Adipose tissue (tissue), 3 donors: ENCODE results near the gene MYLK4. TPM values are rescaled to one million over a fixed set of nuclear protein-coding genes. Genes with fewer than 3 reads are reported as not detected.

Source experiments
- H3K27ac ChIP-seq: one replicate; pipeline ENCODE4 v1.5.1; 2013; ENCODE audit warnings: low read depth, low read length
- WGBS, 3 donors: extraction: QIAGEN DNeasy Blood & Tissue Kit; methylation state at CpG; one replicate each; pipeline ENCODE4 v1.1.7; 2013; 5-methylcytosine and 5-hydroxymethylcytosine counted together
- polyA plus RNA-seq, 3 donors: library from polyadenylated mRNA; stranded (reverse); fragments of 200-250 nt; gene quantifications; one replicate each; pipeline ENCODE4 v1.2.3, GENCODE V29; 2013
- donor health status: healthy with polysubstance abuse.
- donor health status: Bipolar disorder and iron deficiency.
- donor health status: healthy.

MYLK4 gene
- polyA plus RNA-seq, 3 donors = 0.25 to 0.34 (median 0.32) TPM

- no peak overlapping the region for H3K27ac ChIP-seq
- WGBS, 3 donors = 17 to 76% (median 74%) methylated on average over 9 of the region's 9 CpGs
These were observed 6.4 kb downstream of the MYLK4 start for GRCh38 chr6:2744209-2744771.

DNA sequence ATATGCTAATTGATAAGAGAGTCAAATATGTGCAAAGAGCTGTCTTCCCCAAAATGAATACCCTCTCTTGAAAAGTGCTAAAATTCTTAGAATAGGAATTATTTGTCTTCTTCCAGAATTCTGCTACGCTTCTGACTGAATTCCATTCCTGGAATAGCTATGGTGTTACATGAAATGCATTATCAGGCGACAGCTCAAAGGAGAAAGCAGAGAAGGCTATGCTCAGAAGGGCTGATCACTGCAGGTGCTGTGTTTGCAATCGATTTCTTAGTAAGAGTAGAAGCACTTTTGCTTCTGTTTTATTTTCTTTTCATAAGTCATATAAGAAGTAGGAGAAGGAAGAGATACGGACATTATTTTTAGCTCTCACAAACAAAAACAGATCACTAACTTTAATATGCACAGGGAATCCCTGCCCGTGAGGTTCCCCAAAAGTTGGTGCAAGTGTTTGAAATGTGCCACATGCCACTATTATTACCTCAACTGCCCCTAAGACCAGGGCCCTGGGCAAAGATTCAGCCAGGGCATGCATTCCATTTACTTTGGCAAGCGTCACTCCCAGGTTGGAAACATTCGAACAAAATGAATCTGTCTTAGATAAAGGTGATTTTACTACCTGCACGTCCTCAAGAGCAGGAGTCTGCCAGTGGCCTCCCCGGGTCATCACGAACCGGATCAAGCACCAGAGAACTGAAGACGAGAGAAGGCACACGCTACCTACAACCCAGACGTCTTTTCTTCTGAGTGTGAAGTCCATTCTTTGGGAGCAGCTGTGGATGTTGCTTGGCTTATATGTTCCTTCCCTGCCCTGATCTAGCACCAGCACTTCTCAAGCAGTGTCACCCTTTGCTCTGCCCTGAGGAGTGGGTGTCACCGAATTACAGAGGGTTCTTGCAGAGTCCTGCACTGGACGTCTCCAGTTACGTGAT is 7.2 kb downstream of the MYLK4 start:
- no peak overlapping the region for H3K27ac ChIP-seq
- 33 to 90% (median 89%) methylated on average over 17 of the region's 17 CpGs for WGBS, 3 donors

- no peak overlapping the region for H3K27ac ChIP-seq
- 86 to 99% (median 91%) methylated on average over 2 of the region's 2 CpGs for WGBS, 3 donors
These were observed 9.0 kb downstream of the MYLK4 start for GRCh38 chr6:2741756-2742155.

DNA sequence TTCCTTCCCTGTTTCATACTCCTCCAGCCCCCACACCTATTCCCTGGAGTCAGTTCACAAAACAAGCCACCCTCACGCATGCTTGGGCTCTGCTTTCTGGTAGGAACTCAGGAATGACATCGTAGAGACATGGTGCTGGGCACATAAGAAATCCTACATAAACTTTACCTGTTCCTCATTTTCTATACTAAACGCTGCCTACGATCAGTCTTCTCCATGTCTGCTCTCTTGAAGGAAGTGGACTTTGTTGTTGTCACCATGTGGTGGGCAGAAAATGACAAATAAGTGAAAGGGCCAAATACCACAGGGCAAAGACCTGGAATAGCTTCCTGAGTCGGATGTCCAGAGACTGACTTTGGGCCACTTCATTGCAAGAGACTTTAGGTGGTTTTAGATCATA is 10.1 kb downstream of the MYLK4 start:
- 66 to 88% (median 73%) methylated on average over 5 of the region's 5 CpGs for WGBS, 3 donors
- no peak overlapping the region for H3K27ac ChIP-seq

- H3K27ac ChIP-seq = no peak overlapping the region
- 89 to 91% (median 91%) methylated on average over 4 of the region's 4 CpGs for WGBS, 3 donors
These were observed 11.4 kb downstream of the MYLK4 start for GRCh38 chr6:2739335-2739734.

- H3K27ac ChIP-seq = no peak overlapping the region
- WGBS, 3 donors = 24 to 30% (median 26%) methylated on average over 5 of the region's 5 CpGs
These were observed 12.2 kb downstream of the MYLK4 start for GRCh38 chr6:2738373-2738979.

DNA sequence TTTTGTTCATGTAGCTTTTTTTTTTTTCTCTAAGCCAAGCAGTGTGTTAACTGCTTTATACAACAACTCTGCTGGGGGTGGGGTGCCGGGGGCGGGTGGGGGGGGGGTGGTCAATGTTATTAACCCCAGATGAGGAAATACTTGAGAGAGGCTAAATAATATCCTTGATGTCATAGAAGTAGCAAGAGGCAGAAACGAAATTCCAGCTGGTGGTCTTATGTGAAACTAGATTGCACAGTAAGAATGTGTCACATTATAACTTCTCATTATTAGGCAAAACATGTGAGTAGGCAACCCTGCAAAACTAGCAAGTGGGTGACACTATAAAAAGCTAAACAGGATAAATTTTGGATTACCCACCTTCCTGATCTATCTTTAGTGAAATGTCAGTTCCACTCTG is 12.8 kb downstream of the MYLK4 start:
- no peak overlapping the region for H3K27ac ChIP-seq
- 53 to 60% (median 56%) methylated on average over 3 of the region's 3 CpGs for WGBS, 3 donors

DNA sequence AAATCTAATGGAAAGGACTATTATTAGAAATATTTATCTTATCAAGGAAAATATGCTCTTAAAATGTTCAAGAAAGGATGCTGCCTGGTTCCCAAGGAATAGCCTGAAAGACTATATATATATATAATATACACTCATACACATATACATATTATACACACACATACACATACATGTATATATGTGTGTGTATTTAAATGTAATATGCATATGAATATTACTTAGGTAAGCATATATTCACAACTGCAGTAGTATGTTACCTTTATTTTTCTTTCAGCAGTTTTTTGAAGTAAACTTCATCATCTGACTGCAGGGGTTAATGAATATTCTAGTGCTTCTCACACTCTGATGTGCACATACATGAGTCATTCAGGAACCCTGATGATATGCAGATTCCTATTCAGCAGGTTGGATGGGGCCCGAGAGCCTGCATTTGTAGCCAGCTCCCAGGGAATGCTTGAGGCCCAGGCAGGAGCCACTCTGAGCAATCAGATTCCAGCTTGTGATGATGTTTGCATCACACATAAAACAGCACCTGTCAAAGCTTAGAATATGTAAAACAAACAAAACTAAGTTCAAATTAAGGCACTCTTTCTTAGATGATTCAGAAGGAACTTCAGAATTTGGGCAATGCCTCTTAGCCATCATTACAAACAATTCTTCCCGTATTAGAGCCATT is 16.1 kb downstream of the MYLK4 start:
- no peak overlapping the region for H3K27ac ChIP-seq
- 79 to 91% (median 83%) methylated on average over 2 of the region's 2 CpGs for WGBS, 3 donors

DNA sequence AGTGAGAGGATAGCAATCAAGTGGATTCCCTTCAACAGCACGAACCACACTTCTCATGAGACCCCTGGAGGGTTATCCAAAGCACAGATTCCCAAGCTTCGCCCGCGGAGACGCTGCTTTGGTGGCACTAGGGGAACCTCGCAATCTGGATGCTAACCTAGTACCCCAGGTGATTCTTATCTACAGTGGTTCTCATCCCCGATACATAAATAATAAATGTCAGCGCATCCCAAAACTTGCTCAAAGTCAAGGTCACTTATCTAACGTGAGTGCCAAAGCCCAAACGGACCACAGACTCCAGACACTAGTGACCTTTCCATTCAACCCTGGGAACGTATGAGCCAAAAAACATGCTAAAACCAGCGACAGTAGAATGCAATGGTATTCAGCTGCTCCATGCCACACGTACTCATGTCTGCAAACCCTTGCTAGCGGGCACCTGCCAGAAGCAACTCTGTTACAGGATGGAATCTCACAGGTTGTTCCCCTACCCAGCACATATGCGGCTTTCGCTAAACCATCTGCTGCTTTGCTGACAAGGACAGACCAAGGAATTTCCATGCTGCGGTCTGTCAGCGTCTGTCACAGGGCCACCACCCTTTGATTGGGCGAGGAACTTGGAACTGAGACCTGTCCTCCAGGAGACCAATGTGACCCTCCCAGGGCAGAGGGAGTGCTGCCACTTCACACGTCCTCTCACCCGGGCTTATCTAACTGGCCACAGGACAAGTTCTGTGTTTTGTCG is 16.8 kb downstream of the MYLK4 start:
- WGBS, 3 donors = 74 to 91% (median 91%) methylated on average over 22 of the region's 22 CpGs
- H3K27ac ChIP-seq = no peak overlapping the region

DNA sequence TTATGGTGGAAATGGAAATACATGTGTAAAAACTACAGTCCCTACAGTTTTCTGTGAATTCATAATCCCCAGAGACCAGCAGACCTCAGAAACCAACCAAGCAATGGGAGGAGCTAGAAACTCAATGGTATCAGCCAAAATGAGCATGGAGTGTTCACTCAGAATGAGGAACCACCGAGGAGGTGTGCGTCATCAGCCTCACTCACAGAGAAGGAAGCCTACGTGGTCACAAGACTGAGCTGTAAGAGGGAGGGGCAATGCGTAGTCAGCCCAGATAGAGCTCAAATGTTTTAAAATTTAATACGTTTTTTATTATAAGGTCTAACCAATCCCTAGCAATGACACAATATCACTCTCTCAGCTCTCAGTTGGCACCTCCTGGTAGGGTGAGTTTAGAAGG is 17.4 kb downstream of the MYLK4 start:
- 56 to 91% (median 57%) methylated on average over 5 of the region's 5 CpGs for WGBS, 3 donors
- no peak overlapping the region for H3K27ac ChIP-seq

DNA sequence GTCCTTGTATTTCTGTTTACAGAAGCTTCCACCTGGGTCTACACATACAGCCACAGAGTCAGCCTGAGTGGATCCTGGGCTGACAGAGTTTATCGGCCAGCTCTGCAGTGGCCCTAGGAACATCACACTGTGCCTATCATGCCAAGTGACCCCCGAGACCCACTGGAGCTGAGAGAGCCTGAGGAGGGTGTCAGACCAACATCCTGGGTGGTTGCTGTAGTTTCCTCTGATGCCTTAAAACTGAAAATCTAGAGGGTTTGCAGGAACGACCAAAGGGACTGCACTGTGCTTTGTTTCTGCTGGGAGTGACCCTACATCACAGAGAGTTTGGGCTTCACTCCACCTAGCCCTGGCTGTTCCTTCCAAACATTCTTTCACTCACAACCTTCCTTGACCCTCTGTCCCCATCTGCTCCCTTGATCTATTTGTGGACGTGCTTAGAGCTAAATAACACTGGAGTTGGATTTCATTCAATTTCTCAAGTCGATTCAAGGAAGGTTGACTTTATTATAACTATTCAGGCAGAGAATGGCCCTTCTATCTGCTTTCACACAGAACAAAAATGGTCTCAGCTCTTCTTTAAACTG is 18.1 kb downstream of the MYLK4 start:
- WGBS, 3 donors = 42 to 51% (median 48%) methylated on average over 5 of the region's 5 CpGs
- no peak overlapping the region for H3K27ac ChIP-seq

GRCh38 chr6:2731281-2731909 is 19.3 kb downstream of the MYLK4 start:
- H3K27ac ChIP-seq = no peak overlapping the region
- 77 to 86% (median 80%) methylated on average over 5 of the region's 5 CpGs for WGBS, 3 donors

DNA sequence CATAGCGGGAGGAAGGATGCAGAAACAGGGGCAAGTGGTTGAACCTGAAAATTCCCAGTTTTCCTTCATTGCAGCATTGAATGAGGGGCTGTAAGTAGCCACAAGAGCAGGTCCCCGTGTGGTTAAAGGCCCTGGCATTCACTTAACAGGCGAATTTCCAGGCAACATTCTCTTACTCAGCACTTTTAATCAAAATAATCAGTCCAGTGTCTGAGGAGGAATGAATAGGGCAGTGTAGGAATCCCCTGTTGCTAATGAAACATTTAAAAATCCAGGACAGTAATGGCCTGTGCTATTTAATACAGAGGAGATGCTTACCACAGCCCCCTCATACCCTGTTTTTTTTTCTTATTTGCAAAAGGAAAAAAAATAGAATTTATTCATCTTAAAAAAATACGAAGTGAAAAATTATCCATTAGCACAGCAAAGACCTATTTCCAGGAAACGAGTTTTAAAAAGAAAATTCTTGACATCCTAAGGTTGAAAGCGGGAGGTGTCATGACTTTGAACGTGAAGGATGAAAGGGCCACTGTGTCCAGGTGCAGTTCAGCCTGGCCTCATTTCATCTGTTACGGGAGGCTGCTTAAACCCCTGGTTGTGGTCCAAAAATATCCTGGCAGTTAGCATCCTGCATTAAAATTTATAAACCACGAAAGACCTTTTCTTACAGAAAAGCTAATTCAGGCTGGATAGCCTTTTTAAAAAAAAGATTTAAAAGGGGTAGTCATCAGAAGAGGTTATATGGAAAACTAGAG is 20.2 kb downstream of the MYLK4 start:
- WGBS, 3 donors = 67 to 80% (median 68%) methylated on average over 9 of the region's 9 CpGs

DNA sequence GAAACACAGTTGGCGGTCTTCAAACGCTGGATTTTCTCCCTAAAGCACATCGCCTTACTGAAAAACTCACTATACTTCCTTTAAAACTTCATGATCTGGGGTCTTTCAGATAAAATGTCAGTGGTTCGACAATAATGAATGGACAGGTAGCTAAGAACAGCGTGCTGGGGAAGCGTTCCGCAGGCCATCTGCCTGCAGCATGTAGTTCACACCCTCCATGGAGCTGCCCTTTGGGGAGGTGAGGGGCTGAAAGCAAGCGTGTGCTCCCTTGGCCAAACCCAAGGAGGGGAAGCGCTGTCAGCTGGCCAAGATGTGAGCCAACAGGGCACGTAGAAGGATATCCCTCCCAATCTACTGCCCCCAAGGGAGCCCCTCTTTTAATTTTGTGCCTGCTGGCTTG is 20.8 kb downstream of the MYLK4 start:
- WGBS, 3 donors = 80 to 89% (median 88%) methylated on average over 10 of the region's 10 CpGs
- H3K27ac ChIP-seq = no peak overlapping the region

More for the DNA sequence above, 20.2 kb downstream of the MYLK4 start:
- no peak overlapping the region for H3K27ac ChIP-seq

DNA sequence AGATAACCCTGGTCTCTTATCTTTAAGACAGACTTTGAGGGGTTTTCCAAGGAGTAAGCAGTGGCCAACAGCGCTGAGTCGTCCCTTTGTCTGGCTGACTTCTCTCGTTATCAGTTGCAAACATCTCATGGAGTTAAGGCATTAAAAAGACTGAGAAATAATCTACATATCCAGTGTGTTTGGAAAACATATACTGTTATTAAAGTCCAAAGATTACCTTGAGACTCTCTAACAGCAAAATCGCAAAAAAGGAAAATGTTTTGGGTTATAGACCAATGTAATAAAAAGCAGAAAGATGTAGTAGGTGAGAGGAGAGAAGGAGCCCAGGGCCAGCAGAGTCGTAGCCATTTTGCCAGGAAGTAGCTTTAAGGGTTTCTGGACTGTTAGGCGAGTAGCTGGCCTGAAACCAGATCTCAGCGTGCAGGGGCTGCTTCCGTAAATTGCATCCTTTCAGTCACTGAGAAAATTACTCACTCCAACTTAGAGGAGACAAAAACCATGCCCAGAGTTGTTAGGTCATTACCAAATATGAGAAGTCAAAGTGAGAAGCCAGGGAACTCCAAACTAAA is 24.6 kb downstream of the MYLK4 start:
- H3K27ac ChIP-seq = no peak overlapping the region

GRCh38 chr6:2725364-2725988 is 25.2 kb downstream of the MYLK4 start:
- H3K27ac ChIP-seq = no peak overlapping the region
- WGBS, 3 donors = 77 to 84% (median 80%) methylated on average over 8 of the region's 8 CpGs

More for the DNA sequence above, 24.6 kb downstream of the MYLK4 start:
- WGBS, 3 donors = 24 to 63% (median 37%) methylated on average over 8 of the region's 8 CpGs
